ENCODE data around the gene HSPA1B.
A peak's percentile ranks its signal among the peaks of the same experiment; 100 is the strongest.
"Not testable (repeated sequence)": the region's sequence is repeated elsewhere in the genome, so short reads cannot be mapped to it uniquely, and the experiment has no call there.

Gene HSPA1B

GRCh38 chr6:31827286-31828079 is at the start of gene HSPA1B:
HSPA1B (plus strand) TSS chr6:31827738; CDS start chr6:31827951, 213 bp downstream.
- peak; percentile 43 for FAIRE-seq

DNA sequence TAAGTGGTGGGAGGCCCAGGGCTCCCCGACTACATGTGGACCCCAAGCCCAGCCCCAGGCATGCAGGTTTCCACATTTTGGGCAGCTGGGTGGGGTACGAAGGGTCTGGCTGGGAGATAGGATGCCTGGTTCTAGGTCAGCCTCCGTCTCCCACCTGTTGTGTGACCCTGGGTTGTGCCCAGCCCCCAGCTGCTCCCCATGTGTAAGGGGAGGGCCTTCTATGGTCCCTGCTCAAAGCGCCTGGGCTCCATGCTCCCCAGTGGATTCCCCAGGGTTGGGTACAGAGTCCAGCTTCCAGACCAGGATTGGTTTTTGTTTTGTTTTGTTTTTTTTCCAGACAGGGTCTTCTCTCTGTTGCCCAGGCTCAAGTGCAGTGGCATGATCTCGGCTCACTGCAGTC is 49.3 kb upstream of the HSPA1B start:
- FAIRE-seq, result no peak

- no peak for FAIRE-seq
Measured at GRCh38 chr6:31778999-31779885, 48.3 kb upstream of the HSPA1B start.

DNA sequence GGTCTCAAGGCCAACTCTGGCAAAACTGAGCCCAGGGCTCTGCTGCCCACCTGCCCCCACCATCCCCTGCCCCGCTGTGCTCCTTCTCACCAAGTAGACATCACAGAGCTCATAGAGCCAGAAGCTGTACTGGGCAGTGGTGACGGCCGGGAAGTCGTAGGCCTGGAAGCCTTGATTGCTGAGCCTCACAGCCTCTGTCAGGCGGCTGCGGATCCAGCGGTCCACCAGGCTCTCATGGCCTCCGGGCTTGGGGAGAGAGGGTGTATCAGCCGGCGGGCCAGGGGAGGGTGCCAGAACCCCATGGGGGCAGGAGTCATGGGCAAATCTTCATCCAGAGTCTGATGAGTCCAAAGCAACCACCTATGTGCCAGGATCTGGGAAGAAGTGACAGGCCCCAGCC is 47.6 kb upstream of the HSPA1B start:
- FAIRE-seq, result no peak

- no peak for FAIRE-seq
Measured at GRCh38 chr6:31780507-31781243, 46.9 kb upstream of the HSPA1B start.

- FAIRE-seq, result no peak
Measured at GRCh38 chr6:31781244-31782125, 46.1 kb upstream of the HSPA1B start.

DNA sequence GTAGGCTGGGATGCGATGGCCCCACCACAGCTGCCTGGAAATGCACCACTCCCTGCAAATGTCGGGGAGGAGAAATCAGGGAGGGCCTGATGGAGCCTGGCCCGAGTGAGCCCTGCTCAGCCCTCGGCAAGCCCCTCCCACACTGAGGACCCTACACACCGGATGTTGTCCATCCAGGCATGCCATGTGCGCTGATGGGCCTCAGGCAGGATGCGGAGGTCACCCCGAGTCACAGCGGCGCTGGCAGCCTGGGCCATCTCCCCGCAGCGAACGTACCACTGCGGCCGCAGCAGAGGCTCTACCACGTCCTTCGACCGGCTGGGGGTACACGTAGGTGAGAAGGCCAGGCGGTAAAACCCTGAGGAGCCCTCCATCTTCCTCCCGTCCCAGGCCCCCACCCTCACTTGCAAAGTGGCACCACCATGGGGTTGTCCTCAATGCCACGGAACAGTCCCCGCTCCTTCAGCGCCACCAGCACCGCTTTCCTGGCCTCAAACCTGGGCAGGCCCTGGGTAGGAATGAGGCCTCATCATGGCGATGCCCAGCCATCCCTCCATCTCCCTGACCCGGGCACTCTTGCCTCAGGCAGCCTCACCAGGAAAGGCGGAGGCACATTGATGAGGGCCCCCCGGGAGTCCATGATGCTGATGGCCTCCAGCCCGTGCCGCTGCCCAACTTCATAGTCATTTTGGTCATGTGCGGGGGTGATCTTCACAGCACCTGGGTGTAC is 45.2 kb upstream of the HSPA1B start:
- FAIRE-seq, result no peak

DNA sequence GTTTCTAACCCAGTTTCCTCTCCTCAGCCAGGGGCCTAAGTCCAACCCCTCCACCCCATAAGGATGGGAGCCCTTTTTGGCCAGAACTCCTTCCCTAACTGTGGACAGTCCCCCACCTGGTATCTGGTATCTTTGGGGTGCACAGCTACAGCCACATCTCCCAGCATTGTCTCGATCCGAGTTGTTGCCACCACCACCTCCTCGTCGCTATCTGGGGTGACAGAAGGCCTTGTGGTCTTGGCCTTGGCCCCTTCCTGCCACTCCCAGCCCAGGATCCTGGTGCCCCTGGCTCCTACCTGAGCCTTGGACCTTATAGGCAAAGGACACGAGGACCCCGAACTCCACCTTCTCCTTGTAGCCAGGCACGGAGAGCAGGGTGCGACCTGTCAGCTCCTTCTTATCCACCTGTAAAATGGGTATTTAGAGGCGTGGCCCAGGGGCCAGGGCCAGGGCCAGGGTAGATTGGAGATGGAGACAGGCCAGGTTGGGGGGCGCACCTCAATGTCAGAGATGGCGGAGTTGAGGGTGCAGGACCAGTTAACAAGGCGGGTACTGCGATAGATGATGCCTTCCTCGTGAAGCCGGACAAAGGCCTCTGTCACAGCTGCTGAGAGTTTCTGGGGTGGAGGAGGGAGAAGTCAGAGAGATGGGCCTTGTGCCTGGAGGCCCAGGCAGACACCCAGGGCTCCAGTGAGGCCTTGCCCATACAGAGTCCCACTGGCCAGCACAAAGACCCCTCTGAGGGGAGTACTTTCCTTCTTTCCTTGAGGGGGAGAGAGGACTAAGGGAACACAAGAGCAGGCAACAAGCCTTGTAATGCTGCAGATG is 43.2 kb upstream of the HSPA1B start:
- FAIRE-seq, result no peak

DNA sequence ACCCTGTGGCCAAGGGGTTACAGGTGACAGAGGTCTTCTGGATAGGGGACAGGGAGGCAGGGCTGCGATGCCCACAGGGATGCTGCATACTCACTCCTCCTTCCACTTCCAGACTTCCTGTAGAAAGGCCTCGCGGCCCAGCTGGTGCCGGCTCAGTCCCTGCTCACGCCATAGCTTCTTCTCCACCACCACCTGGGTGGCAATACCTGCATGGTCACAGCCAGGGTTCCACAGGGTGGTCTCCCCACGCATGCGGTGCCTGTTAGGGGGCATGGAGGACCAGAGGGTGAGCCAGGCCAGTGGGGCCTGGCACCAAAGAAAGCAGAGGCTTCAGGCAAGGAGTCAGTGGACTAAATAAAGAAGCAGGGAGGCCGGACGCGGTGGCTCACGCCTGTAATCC is 42.1 kb upstream of the HSPA1B start:
- FAIRE-seq, result no peak

DNA sequence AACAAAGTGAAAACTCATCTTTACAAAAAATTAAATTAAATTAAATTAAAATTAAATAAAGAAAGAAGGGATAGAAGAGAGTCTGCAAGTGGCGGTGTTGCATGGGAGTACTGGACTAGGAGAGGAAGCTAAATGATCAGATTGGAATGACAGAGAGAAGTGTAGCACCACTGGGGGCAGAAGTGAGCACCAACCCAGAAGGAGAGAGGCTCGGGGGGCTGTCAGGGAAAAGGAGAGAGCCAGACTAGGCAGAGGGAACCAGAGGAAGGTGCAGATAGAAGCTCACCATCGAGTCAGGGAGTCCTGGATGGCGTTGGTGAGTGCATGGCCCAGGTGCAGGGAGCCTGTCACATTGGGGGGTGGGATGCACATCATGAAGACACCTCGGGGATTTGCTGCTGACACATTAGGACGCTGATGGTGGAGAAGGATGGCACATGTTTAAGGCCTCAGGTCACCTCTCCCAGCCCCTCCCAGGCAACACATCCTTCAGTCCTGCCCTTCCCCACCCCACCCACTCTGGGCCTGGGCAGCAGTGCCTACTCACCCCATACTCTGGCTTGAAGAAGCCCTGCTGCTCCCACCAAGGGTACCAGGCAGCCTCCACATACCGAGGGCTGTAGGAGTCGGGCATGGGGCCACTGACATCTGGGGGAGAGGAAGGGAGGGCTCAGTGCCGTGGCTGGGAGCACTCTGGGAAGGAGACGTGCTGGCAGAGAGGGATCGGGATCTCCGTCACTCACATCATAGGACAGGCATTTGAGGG is 36.0 kb upstream of the HSPA1B start:
- FAIRE-seq, result no peak

GRCh38 chr6:31792090-31792374 is 35.5 kb upstream of the HSPA1B start:
- no peak for FAIRE-seq

GRCh38 chr6:31792761-31793171 is 34.8 kb upstream of the HSPA1B start:
- FAIRE-seq, result no peak

DNA sequence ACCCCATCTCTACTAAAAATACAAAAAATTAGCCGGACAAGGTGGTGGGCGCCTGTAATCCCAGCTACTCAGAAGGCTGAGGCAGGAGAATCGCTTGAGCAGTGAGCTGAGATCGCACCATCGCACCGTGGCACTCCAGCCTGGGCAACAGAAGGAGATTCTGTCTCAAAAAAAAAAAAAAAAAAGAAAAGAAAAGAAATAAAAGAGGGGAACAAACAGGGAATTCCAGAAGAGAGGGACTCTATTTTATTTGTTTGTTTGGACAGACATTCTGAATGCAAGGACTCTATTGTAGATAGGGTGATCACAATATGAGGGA is 33.7 kb upstream of the HSPA1B start:
- not testable (repeated sequence) for FAIRE-seq

DNA sequence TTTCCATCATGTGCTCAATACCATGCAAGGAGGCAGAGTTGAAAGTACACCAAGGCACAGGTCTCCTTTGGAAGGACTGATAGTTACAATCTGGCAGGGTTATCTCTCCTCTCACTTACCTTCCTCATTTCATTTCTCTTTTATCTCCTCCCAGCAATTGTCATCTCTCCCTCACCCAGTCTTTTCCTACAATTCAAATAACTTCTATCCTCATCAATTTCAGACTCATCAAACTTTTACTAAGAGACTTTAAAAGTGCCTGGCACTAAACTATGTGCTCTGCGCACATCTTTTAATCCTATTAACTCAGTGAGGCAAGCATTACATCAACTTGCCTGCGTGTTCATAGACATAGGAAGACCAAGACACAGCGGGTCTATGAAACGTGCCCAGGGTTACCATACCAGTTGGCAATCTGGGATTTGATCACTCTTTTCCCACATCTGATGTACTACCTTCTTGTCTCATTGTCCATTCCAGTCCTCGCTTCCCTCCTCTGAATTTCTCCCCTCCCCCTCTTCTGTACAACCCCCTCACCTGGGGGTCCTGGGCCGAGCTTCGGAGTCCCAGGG is 33.2 kb upstream of the HSPA1B start:
- no peak for FAIRE-seq

- FAIRE-seq, result no peak
Measured at GRCh38 chr6:31794866-31795615, 32.5 kb upstream of the HSPA1B start.

DNA sequence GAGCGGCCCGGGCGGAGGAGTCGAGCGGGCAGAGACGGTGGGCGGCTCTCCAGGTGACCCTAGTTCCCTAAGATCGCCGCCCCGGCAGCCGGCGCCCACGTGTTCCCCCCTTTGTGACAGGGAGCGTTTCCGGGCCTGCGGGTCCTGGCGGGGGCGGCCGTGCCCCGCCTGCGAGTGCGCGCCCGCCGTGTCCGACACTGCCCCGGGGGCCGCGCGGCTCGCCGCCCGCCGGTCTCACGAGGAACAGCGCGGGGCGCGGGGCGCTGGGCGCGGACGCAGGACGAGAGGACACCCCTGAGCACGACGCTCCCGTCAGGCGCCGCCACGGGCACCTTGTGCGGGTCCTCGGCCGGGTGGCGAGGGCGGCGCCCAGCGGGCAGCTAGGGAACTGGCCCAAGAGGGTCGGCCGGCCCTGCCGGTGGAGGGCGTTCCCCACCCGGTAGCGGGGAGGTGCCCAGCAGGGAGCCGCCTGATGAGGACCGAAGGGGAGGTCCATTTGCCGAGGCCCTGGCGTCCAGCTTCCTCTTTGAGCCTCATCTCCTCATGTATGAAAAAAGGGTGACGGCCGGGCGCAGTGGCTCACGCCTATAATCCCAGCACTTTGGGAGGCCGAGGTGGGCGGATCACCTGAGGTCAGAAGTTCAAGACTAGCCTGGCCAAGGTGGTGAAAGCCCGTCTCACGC is 31.8 kb upstream of the HSPA1B start, which contains the start of gene VARS1:
TSS of gene VARS1 (minus strand) at position 137 of the 683 bp plus-strand sequence. CDS start 535 bp downstream, outside the sequence.
- no peak for FAIRE-seq

DNA sequence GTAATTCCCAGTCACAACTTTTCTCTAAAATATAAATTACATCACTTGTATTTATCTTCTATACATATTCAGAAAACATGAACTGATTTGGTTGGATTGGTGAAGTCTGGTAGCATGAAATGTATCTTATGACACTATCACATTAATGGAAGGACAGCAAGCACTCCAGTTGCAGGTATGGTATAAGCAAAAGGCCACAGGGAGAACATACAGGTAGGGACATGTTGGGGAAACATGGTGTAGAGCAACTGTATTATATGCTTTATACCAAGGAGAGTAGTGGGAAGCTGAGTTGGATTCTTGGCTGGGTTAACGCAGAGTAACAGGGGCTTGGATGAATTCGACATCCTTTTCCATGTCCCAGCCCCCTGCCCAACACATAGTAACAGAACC is 30.5 kb upstream of the HSPA1B start:
- no peak for FAIRE-seq

- FAIRE-seq, result no peak
Measured at GRCh38 chr6:31797588-31797987, 29.9 kb upstream of the HSPA1B start.

All from islet of Langerhans (tissue), 1 donor.